ENCODE data around the gene CD177.

GRCh38 chr19:43409415-43409814 is 55.9 kb downstream of the CD177 start:
- TF ChIP-seq CTCF (IDR thresholded peaks at IDR 0.05) (no peak), POLR2A (IDR thresholded peaks at IDR 0.05) (no peak)
